PC-3 (cell line): ENCODE results near the gene GLOD5. TPM values are rescaled to one million over a fixed set of nuclear protein-coding genes. Genes with fewer than 3 reads are reported as not detected.

Source experiments
- ATAC-seq: fragments of 200-7000 bp; cut with Tn5 transposase; 2 replicates; pipeline ENCODE4 v1.9.1; 2020; ENCODE audit warnings: mild to moderate bottlenecking, moderate library complexity
- BruUV-seq: library from RNA; stranded (reverse); fragments of 400-500 nt; replicated peaks from 2 replicates; lab custom pipeline; 2021; lab: Mats Ljungman, UMichigan
- CTCF ChIA-PET: fragments of 300-600 bp; sonication (Branson Sonifier 250); formaldehyde crosslinking; loops from one replicate; lab custom pipeline; 2022; ENCODE audit warnings: antibody characterized with exemption; lab: Charles Lee
- POLR2A ChIA-PET: fragments of 300-600 bp; sonication (Branson Sonifier 250); formaldehyde crosslinking; loops from one replicate; lab custom pipeline; 2022; ENCODE audit warnings: antibody characterized with exemption; ENCODE audit not compliant: unreplicated experiment; lab: Charles Lee
- DNase-seq: peaks from one replicate; pipeline ENCODE4 v3.0.0-alpha.2; 2015
- H2AFZ ChIP-seq: fragments of 300-600 bp; sonication (generic); 2 replicates; pipeline ENCODE4 v1.6.0; 2016; ENCODE audit warnings: antibody characterized with exemption, low read length
- H3F3A ChIP-seq: fragments of 300-600 bp; sonication (generic); one replicate; pipeline ENCODE4 v1.6.0; 2017; ENCODE audit warnings: antibody characterized with exemption, low read length, control low read depth, mild to moderate bottlenecking; ENCODE audit not compliant: unreplicated experiment
- H3K27ac ChIP-seq: fragments of 300-600 bp; sonication (generic); 2 replicates; pipeline ENCODE4 v1.5.1; 2016; ENCODE audit warnings: mild to moderate bottlenecking, low read length
- H3K27me3 ChIP-seq: fragments of 300-600 bp; sonication (generic); 2 replicates; pipeline ENCODE4 v1.6.1; 2016; ENCODE audit warnings: low read length, mixed read lengths
- H3K36me3 ChIP-seq: fragments of 300-600 bp; sonication (generic); 2 replicates; pipeline ENCODE4 v1.6.1; 2016; ENCODE audit warnings: low read depth, mixed run types, low read length, mixed read lengths
- H3K4me1 ChIP-seq: fragments of 300-600 bp; sonication (generic); 2 replicates; pipeline ENCODE4 v1.5.1; 2016; ENCODE audit warnings: low read length; ENCODE audit not compliant: insufficient read depth
- H3K4me2 ChIP-seq: fragments of 300-600 bp; sonication (generic); 2 replicates; pipeline ENCODE4 v1.6.0; 2016; ENCODE audit warnings: low read length
- H3K4me3 ChIP-seq: fragments of 300-600 bp; sonication (generic); 2 replicates; pipeline ENCODE4 v1.5.1; 2016; ENCODE audit warnings: mild to moderate bottlenecking, low read length, mixed read lengths
- H3K79me2 ChIP-seq: fragments of 300-600 bp; sonication (generic); 2 replicates; pipeline ENCODE4 v1.6.1; 2017; ENCODE audit warnings: low read length, mixed read lengths
- H3K9ac ChIP-seq: fragments of 300-600 bp; sonication (generic); 2 replicates; pipeline ENCODE4 v1.6.0; 2016; ENCODE audit warnings: mild to moderate bottlenecking, low read length
- H3K9me2 ChIP-seq: fragments of 300-600 bp; sonication (generic); replicated peaks from 2 replicates; pipeline ENCODE4 v1.6.1; 2016; ENCODE audit warnings: mixed run types, low read length, mixed read lengths
- H3K9me3 ChIP-seq: fragments of 300-600 bp; sonication (generic); 2 replicates; pipeline ENCODE4 v1.6.1; 2016; ENCODE audit warnings: low read length, mixed read lengths
- H4K20me1 ChIP-seq: fragments of 300-600 bp; sonication (generic); 2 replicates; pipeline ENCODE4 v1.6.1; 2016; ENCODE audit warnings: low read length, mixed read lengths
- CTCF ChIP-seq: fragments of 300-600 bp; sonication (generic); conservative IDR thresholded peaks from 2 replicates; pipeline ENCODE4 v1.5.1; 2017; ENCODE audit warnings: antibody characterized with exemption, low read depth, mild to moderate bottlenecking, low read length
- EZH2 ChIP-seq: fragments of 300-600 bp; sonication (generic); IDR thresholded peaks from one replicate; pipeline ENCODE4 v1.6.1; 2017; ENCODE audit warnings: antibody characterized with exemption, mild to moderate bottlenecking, low read length; ENCODE audit not compliant: unreplicated experiment
- EZH2phosphoT487 ChIP-seq: fragments of 300-600 bp; sonication (generic); IDR thresholded peaks from 2 replicates; pipeline ENCODE4 v1.6.1; 2018; ENCODE audit warnings: mild to moderate bottlenecking, antibody characterized with exemption, low read length, borderline replicate concordance
- intact Hi-C: fragments of 100-400 bp; cut with micrococcal nuclease; formaldehyde crosslinking; loops from 2 replicates; pipeline ENCODE4 v1.9.0; 2023
- total RNA-seq: library from RNA; depleted of rRNA; stranded (reverse); fragments of >200 nt; gene quantifications from 2 replicates; pipeline ENCODE4 v1.2.3, GENCODE V29; 2014

Gene GLOD5
- total RNA-seq, 1 experiment from 2014 or later: not detected

- no peak overlapping the region for H3K9ac ChIP-seq
- H3K79me2 ChIP-seq: no peaks in the 10 kb centered on the region
- no peak for TF ChIP-seq EZH2
- TF ChIP-seq CTCF: no peak
- no peak for TF ChIP-seq EZH2phosphoT487
- no peaks in the 10 kb centered on the region for H3K27me3 ChIP-seq
- H3K9me2 ChIP-seq: no peaks in the 10 kb centered on the region
- H3K36me3 ChIP-seq: no peaks in the 10 kb centered on the region
- POLR2A ChIA-PET: no interaction called here
- DNase-seq (no peak), ATAC-seq (no peak)
- intact Hi-C loops: no loop called here
- H3K9me3 ChIP-seq: no peaks in the 10 kb centered on the region
- H3K4me3 ChIP-seq: no peak overlapping the region
- no peaks in the 10 kb centered on the region for H3K4me1 ChIP-seq
- H3K4me2 ChIP-seq: no peak overlapping the region
- H3K27ac ChIP-seq: no peak overlapping the region
- no peaks in the 10 kb centered on the region for H3F3A ChIP-seq
- no peaks in the 10 kb centered on the region for H4K20me1 ChIP-seq
- no peak overlapping the region for H2AFZ ChIP-seq
- no TSS peak for BruUV-seq
- CTCF ChIA-PET: no interaction called here
These were observed 23.2 kb downstream of the GLOD5 start for GRCh38 chrX:48784726-48785125.

DNA sequence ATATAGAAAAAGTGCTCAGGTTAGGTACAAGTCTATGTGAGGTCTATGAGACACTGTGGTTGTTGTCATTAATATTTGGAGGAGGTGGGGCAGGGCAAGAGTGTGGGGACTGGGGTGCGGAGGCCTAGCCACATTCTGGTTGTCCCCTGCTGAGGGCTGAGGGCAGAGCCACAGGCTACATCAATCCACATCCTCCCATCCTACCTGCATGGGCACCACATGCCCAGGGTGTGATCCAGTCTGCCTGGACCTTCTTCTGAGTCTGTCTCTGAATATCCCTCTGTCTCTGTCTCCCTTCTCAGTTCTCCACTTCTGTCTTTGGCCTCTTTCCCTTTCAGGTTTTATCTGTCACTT lies 23.6 kb downstream of the GLOD5 start:
- intact Hi-C loops: no loop called here
- H3K9me3 ChIP-seq: no peaks in the 10 kb centered on the region
- POLR2A ChIA-PET: no interaction called here
- H3K9me2 ChIP-seq: no peaks in the 10 kb centered on the region
- no peaks in the 10 kb centered on the region for H3F3A ChIP-seq
- no peak overlapping the region for H2AFZ ChIP-seq
- no peaks in the 10 kb centered on the region for H3K79me2 ChIP-seq
- BruUV-seq: no TSS peak
- H3K4me1 ChIP-seq: no peaks in the 10 kb centered on the region
- H4K20me1 ChIP-seq: no peaks in the 10 kb centered on the region
- H3K4me2 ChIP-seq: no peak overlapping the region
- no peaks in the 10 kb centered on the region for H3K27me3 ChIP-seq
- H3K27ac ChIP-seq: no peak overlapping the region
- CTCF ChIA-PET: no interaction called here
- H3K9ac ChIP-seq: no peak overlapping the region
- ATAC-seq: no peak
- H3K36me3 ChIP-seq: no peaks in the 10 kb centered on the region
- TF ChIP-seq EZH2: no peak
- TF ChIP-seq CTCF: no peak
- no peak for TF ChIP-seq EZH2phosphoT487
- H3K4me3 ChIP-seq: no peak overlapping the region
- no peak for DNase-seq

- intact Hi-C loops: no loop called here
- Histone ChIP-seq H3K36me3 (no peaks in the 10 kb centered on the region), H3F3A (no peaks in the 10 kb centered on the region), H3K9me2 (no peaks in the 10 kb centered on the region), H3K9ac (no peak overlapping the region), H3K4me1 (no peaks in the 10 kb centered on the region), H3K4me3 (no peak overlapping the region), H3K27me3 (no peaks in the 10 kb centered on the region), H3K79me2 (no peaks in the 10 kb centered on the region), H4K20me1 (no peaks in the 10 kb centered on the region), H3K9me3 (no peaks in the 10 kb centered on the region), H3K27ac (no peak overlapping the region), H2AFZ (no peak overlapping the region), H3K4me2 (no peak overlapping the region)
- ChIA-PET CTCF (no interaction called here), POLR2A (no interaction called here)
- no TSS peak for BruUV-seq
- ATAC-seq: no peak
- DNase-seq: no peak
- TF ChIP-seq EZH2phosphoT487 (no peak), EZH2 (no peak), CTCF (no peak)
These were observed 24.1 kb downstream of the GLOD5 start for GRCh38 chrX:48785540-48786214.
